Activated T-cell treated with anti-CD3 and anti-CD28 coated beads, Interleukin-2, amount 50 U/mL, for 24 hours (primary cell): ENCODE results near the gene CCDC127.
A peak's percentile ranks its signal among the peaks of the same experiment; 100 is the strongest.
"Not testable (repeated sequence)": the region's sequence is repeated elsewhere in the genome, so short reads cannot be mapped to it uniquely, and the experiment has no call there.

ENCODE experiments used
- DNase-seq: peaks from one replicate; pipeline ENCODE4 v3.0.0-alpha.2; 2020
- H3K27ac Mint-ChIP-seq: 2 replicates; pipeline ENCODE4 v1.8.0; 2020; ENCODE audit warnings: mild to moderate bottlenecking, mixed read lengths
- H3K27me3 Mint-ChIP-seq: 2 replicates; pipeline ENCODE4 v1.8.0; 2020; ENCODE audit warnings: mixed read lengths
- H3K36me3 Mint-ChIP-seq: 2 replicates; pipeline ENCODE4 v1.8.0; 2020; ENCODE audit warnings: low read depth, mixed read lengths
- H3K4me1 Mint-ChIP-seq: 2 replicates; pipeline ENCODE4 v1.8.0; 2020; ENCODE audit warnings: low read depth, mixed read lengths
- H3K4me3 Mint-ChIP-seq: 2 replicates; pipeline ENCODE4 v1.8.0; 2020; ENCODE audit warnings: mild to moderate bottlenecking, moderate library complexity, mixed read lengths
- H3K9me3 Mint-ChIP-seq: 2 replicates; pipeline ENCODE4 v1.8.0; 2020; ENCODE audit warnings: mixed read lengths

The CCDC127 gene

DNA sequence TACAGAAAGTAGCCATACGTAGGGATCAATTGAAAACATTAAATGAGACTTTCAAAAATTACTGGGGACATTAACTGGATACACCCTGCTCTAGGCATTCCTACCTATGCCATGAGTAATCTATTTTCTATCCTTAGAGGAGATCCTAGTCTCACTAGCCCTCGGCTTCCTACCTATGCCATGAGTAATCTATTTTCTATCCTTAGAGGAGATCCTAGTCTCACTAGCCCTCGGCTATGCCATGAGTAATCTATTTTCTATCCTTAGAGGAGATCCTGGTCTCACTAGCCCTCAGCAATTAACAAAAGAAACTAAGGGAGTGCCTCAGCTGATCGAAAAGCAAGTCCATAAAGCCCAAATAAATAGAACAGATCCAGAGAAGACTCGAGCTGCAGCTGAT is 27.8 kb upstream of the CCDC127 start:
- H3K36me3 Mint-ChIP-seq: peaks cover 94% of the 10 kb centered on the region
- peak overlapping the region; percentile 6 for H3K27ac Mint-ChIP-seq
- not testable (repeated sequence) for DNase-seq

DNA sequence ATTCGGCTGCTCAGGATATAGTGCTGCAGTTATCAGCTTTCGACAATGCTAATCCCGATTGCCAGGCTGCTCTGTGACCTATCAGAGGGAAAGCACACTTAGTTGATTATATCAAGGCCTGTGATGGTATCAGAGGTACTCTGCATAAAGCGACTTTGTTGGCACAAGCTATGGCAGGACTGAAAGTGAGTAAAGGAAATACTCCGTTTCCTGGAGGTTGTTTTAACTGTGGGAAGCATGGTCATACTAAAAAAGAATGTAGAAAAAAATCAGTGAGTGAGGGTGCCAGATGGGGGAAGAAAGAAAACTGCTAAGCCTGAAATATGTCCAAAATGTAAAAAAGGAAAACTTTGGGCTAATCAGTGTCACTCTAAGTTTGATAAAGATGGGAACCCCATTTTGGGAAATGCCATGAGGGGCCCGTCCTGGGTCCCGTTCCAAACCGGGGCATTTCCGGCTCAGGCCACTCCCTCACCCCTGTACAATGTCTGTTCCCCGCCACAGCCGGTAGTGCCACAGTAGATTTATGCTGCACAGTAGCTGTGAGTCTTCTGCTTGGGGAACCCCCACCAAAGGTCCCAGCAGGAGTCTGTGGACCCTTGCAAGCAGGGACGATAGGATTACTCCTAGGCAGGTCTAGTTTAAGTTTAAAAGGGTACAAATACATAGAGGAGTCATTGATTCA is 25.9 kb upstream of the CCDC127 start:
- Mint-ChIP-seq H3K36me3 (peaks cover 96% of the 10 kb centered on the region), H3K27ac (peak overlapping the region; percentile 52)
- DNase-seq, H3K27me3 Mint-ChIP-seq, H3K4me1 Mint-ChIP-seq, H3K4me3 Mint-ChIP-seq, H3K9me3 Mint-ChIP-seq: not testable (repeated sequence)

More for the DNA sequence above, 27.8 kb upstream of the CCDC127 start:
- H3K4me1 Mint-ChIP-seq, H3K4me3 Mint-ChIP-seq, H3K27me3 Mint-ChIP-seq, H3K9me3 Mint-ChIP-seq: not testable (repeated sequence)

DNA sequence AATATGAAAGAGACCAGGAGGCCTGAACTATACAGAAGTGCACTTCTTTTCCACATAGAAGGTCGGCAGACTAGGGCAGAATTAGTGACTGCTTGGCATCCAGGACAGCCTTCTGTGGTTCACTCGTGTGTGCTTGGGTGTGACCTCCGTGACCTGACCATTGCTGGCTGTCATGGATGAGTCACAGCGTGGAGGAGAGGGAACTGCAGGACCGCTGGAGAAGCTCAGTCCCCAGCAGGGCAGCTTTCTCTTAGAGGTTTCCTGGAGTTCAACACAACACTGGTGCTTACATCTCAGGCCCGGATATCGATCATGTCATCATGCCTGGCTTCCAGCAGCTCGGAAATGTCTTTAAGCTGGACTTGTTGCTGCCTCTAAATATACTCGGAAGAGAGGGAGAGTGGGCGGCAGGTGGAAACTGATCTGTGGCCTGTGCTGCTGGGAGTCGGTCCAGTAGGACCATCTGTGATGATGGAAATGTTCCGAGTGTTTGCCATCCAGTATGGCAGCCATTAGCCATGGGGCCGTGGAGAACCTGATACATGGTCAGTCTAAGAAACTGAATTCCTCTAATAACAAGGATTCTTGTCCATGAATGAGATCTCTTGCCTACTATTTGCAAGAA is 23.2 kb upstream of the CCDC127 start:
- H3K36me3 Mint-ChIP-seq: peaks cover 78% of the 10 kb centered on the region
- not testable (repeated sequence) for H3K4me1 Mint-ChIP-seq, DNase-seq, H3K27ac Mint-ChIP-seq, H3K4me3 Mint-ChIP-seq, H3K27me3 Mint-ChIP-seq, H3K9me3 Mint-ChIP-seq

DNA sequence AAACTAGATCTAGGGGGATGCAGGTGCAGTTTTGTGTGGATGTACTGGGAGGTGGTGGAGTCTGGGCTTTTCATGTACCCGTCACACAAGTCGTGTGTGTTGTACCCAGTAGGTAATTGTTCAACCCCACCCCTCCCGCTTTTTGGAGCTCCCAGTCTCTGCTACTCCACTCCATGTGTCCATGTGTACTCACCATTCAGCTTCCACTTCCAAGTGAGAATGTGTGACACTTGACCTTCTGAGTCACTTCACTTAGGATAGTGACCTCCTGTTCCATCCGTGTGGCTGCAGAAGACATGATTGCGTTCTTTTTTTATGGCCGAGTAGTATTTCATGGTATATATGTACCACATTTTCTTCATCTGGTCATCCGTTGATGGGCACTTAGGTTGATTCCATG is 22.6 kb upstream of the CCDC127 start:
- H3K9me3 Mint-ChIP-seq, H3K4me3 Mint-ChIP-seq, DNase-seq, H3K4me1 Mint-ChIP-seq, H3K27me3 Mint-ChIP-seq, H3K27ac Mint-ChIP-seq: not testable (repeated sequence)
- peaks cover 80% of the 10 kb centered on the region for H3K36me3 Mint-ChIP-seq

DNA sequence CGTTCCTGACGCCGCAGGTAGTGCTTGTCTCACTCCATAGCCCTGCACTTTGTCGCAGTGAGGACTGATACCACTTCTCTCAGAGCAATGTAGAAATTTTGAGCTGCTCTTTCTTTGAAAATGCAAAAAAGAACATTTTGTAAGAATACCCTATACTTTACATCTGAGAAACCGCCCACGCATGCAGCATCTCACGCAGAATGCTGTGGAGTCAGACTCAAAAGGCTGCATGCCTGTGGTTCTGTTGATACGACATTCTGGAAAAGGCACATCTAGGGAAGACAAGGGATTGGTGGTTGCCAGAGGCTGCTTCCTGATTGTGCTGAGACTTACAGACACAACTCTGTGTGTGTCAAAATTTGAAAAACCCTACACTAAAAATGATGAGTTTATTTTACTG is 20.0 kb upstream of the CCDC127 start:
- not testable (repeated sequence) for DNase-seq, H3K27ac Mint-ChIP-seq, H3K4me3 Mint-ChIP-seq, H3K4me1 Mint-ChIP-seq, H3K9me3 Mint-ChIP-seq, H3K27me3 Mint-ChIP-seq
- peaks cover 79% of the 10 kb centered on the region for H3K36me3 Mint-ChIP-seq

DNA sequence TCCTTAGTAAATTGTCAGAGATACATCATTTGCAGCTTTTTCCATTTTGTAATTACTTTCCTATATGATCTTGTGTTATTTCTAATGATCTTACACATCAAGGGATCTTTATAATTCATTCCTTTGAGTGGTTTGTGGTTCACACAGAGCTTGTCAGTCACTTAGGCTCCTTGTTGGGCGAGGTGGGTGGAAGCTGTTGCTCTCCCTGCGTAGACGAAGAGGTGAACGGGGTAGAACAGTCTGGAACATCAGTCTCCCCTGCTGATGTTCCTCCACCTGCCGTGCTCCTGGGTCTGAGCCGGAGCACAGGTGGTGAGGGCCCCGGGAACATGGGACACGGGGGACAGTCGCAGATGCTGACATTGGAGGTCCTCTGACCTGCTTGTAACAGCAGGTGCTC is 17.6 kb upstream of the CCDC127 start:
- not testable (repeated sequence) for H3K4me1 Mint-ChIP-seq, DNase-seq, H3K4me3 Mint-ChIP-seq, H3K27me3 Mint-ChIP-seq, H3K9me3 Mint-ChIP-seq
- Mint-ChIP-seq H3K36me3 (peaks cover 79% of the 10 kb centered on the region), H3K27ac (peak overlapping the region; percentile 4)

DNA sequence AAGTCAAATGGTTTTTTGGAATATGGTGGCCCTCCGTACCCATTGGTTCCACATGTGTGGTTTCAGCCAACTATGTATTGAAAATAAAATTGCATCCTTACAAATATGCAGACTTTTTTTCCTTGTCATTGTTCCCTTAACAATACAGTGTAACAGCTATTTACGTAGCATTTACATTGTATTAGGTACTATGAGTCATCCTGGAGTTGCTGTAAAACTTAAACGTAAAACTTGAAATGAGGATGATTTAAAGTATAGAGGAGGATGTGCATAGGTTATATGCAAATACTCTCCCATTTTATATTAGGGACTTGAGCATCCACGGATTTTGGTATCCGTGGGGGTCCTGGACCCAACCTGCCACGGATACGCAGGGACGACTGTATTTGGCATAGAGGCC is 16.5 kb upstream of the CCDC127 start:
- no peak overlapping the region for H3K27ac Mint-ChIP-seq
- H3K36me3 Mint-ChIP-seq: peaks cover 76% of the 10 kb centered on the region
- H3K4me3 Mint-ChIP-seq: no peak overlapping the region
- no peak for DNase-seq
- H3K27me3 Mint-ChIP-seq: no peaks in the 10 kb centered on the region
- peaks cover 5% of the 10 kb centered on the region for H3K4me1 Mint-ChIP-seq
- H3K9me3 Mint-ChIP-seq: no peaks in the 10 kb centered on the region

DNA sequence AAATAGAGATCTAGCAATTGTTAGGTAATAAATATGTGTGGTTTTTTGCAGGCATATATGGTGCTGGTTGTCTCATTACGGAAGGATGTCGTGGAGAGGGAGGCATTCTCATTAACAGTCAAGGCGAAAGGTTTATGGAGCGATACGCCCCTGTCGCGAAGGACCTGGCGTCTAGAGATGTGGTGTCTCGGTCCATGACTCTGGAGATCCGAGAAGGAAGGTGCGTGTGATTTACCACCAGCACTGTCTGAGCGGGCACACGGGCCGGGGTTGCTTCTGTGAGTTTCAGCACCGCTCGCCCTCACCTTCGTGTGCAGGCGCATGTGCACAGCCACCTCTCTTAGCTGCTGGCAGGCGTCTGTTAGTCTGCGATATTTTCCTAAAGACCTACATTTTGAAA is 15.5 kb upstream of the CCDC127 start:
- DNase-seq, H3K27ac Mint-ChIP-seq, H3K27me3 Mint-ChIP-seq, H3K9me3 Mint-ChIP-seq, H3K4me1 Mint-ChIP-seq, H3K4me3 Mint-ChIP-seq: not testable (repeated sequence)
- peaks cover 77% of the 10 kb centered on the region for H3K36me3 Mint-ChIP-seq

DNA sequence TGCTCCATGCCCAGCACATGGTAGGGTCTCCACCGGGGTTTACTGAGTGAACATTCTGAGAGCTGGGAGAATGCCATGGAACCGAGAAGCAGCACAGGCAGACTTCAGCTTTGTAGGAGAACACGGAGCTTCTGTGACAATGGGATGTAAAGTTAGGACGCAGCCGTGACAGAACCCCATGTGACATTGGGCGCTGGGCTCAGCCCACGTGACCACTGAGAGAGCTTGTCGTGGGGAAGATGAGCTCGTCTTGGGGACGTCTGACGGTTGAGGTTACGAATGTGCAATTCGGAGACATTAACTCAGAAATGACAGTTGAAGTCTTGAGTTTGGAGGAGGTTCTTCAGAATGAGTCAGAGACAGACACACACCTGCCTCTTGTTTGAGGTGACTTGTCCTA is 13.7 kb upstream of the CCDC127 start:
- no peak for DNase-seq
- peaks cover 90% of the 10 kb centered on the region for H3K36me3 Mint-ChIP-seq

DNA sequence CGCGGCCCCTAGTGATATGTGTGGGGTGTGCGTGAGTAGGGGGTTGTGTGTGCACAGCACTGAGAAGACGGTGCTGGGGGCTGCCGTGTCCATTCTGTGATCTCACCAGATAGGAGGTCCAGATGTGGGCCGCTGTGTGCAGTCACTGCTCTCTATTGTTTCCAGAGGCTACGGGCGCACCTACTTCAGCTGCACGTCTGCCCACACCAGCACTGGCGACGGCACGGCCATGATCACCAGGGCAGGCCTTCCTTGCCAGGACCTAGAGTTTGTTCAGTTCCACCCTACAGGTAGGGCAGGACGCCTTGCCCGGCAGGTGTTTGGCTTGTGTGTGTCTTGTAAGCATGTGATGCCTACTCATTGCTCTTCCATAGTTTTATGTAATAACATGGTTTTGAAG is 12.8 kb upstream of the CCDC127 start:
- Mint-ChIP-seq H3K4me3 (no peak overlapping the region), H3K9me3 (no peaks in the 10 kb centered on the region), H3K27me3 (no peaks in the 10 kb centered on the region), H3K27ac (peak overlapping the region; percentile 26), H3K4me1 (peaks cover 5% of the 10 kb centered on the region), H3K36me3 (peaks cover 90% of the 10 kb centered on the region)
- no peak for DNase-seq

More for the DNA sequence above, 13.7 kb upstream of the CCDC127 start:
- Mint-ChIP-seq H3K27ac (peak overlapping the region; percentile 74), H3K27me3 (no peaks in the 10 kb centered on the region), H3K9me3 (no peaks in the 10 kb centered on the region), H3K4me3 (no peak overlapping the region), H3K4me1 (peaks cover 5% of the 10 kb centered on the region)

DNA sequence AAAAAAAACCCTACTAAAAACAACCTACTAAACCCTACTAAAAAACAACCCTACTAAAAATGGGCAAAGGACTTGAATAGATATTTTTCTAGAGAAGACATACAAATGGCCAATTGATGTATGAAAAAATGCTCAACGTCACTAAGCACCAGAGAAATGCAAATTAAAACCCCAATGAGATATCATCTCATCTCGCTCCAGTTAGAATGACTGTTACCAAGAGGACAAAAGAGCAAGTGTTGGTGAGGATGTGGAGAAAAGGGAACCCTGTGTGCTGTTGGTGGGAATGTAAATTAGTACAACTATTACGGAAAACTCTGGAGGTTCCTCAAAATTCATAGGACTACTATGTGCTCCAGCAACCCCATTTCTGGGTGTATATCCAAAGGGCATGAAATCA is 10.9 kb upstream of the CCDC127 start:
- DNase-seq: no peak
- Mint-ChIP-seq H3K27ac (peak overlapping the region; percentile 35), H3K9me3 (no peaks in the 10 kb centered on the region), H3K4me3 (no peak overlapping the region), H3K36me3 (peaks cover 92% of the 10 kb centered on the region), H3K27me3 (no peaks in the 10 kb centered on the region), H3K4me1 (peaks cover 8% of the 10 kb centered on the region)

DNA sequence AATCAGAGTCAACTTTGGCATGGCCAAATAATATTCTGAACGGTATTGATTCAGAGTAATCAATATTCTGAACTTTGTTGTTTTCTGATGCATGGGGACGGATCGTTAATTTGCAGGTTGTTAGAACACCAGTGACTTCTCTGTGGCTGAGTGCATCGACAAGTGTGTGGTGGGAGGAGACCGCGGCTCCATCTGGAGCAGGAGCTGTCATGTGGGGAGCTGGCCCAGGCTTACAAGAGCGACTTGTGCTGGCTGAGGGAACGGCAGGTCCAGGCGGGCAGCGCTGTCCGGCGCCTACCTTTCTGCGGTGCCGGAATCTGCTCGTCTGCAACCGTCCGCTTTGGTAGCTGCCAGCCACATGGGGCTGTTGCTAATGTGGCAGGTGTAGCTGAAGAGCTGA is 9.4 kb upstream of the CCDC127 start:
- H3K27ac Mint-ChIP-seq, DNase-seq, H3K9me3 Mint-ChIP-seq, H3K4me3 Mint-ChIP-seq, H3K27me3 Mint-ChIP-seq: not testable (repeated sequence)
- Mint-ChIP-seq H3K4me1 (peaks cover 21% of the 10 kb centered on the region), H3K36me3 (peaks cover 89% of the 10 kb centered on the region)

DNA sequence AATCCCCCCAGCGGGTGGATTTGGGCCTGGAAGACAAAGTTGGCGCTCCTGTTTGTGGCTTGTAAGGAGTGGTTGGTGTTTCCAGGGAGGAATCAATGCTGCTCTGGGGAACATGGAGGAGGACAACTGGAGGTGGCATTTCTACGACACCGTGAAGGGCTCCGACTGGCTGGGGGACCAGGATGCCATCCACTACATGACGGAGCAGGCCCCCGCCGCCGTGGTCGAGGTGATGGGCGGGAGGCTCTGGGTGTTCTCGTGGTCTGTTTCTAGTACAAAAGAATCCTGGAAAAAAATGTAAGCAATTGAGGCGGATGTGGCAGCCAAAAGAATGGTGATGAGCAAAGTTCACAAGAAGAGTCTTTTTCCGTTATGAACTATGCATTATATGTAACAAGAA is 7.4 kb upstream of the CCDC127 start:
- Mint-ChIP-seq H3K36me3 (peaks cover 81% of the 10 kb centered on the region), H3K4me3 (no peak overlapping the region), H3K4me1 (peaks cover 35% of the 10 kb centered on the region), H3K27ac (peak overlapping the region; percentile 40), H3K27me3 (no peaks in the 10 kb centered on the region), H3K9me3 (no peaks in the 10 kb centered on the region)
- no peak for DNase-seq

DNA sequence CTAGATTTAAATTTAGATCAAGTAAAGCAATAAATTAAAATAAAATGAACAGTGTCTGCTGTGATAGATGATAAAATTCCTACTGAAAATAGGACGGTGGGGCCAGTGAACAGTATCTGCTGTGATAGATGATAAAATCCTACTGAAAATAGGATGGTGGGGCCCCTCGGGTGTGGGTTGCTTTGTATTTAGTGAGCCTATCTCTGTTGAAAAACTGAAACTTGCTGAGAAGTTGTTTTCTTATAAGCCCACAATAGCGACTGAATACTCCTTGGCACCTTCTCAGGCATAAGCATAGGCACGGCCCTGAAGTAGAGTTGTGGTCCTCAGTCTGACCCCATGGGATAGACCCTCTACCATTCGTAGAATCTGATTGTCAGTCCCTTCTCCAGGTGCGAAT is 5.8 kb upstream of the CCDC127 start:
- Mint-ChIP-seq H3K27me3 (no peaks in the 10 kb centered on the region), H3K4me1 (peaks cover 38% of the 10 kb centered on the region), H3K27ac (peak overlapping the region; percentile 40), H3K9me3 (no peaks in the 10 kb centered on the region), H3K36me3 (peaks cover 83% of the 10 kb centered on the region), H3K4me3 (no peak overlapping the region)
- DNase-seq: no peak

DNA sequence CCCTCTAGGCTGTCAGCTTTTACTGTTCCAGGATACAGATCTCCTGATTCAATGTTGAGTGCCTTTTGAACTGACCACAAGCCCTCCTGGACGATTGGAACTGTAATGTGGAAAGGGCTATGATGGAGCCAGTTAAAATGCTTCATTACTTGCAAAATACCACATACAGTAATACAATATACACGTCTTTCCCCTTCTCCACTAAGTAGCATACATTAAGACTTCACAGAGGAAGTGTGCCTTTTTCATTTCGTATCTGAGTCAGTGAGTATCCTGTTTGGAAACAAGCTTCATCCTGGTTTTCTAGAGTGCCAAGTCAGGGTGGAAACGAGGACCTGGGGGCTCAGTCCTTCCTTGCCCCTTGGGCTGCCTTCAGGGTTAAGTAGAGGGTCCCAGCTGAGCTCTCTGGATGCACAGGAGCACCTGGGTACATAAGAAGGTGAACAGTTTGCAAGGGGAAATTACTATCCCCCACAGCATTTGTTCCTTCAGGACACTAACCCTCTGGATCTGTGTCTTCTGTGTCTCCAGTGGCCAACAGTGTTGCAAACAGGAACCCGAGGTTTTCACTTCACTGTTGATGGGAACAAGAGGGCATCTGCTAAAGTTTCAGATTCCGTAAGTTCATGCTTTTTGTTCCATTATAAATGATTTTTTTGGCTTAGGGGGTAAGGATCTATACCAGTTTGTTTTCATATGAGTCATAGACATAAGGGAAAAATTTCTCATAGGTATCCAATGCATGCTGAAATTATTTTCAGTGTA is 5.2 kb upstream of the CCDC127 start:
- not testable (repeated sequence) for DNase-seq, H3K4me3 Mint-ChIP-seq, H3K27me3 Mint-ChIP-seq, H3K9me3 Mint-ChIP-seq
- H3K4me1 Mint-ChIP-seq: peaks cover 38% of the 10 kb centered on the region
- H3K27ac Mint-ChIP-seq: peak overlapping the region; percentile 63
- peaks cover 78% of the 10 kb centered on the region for H3K36me3 Mint-ChIP-seq
